SH-SY5Y (cell line): ENCODE results near the gene PRRT1.

ENCODE experiments used
- GATA2 ChIP-seq: IDR thresholded peaks from 2 replicates; pipeline ENCODE4 v1.6.1; 2011; ENCODE audit warnings: mild to moderate bottlenecking, low read depth, low read length
- GATA3 ChIP-seq: IDR thresholded peaks from 2 replicates; pipeline ENCODE4 v1.6.1; 2011; ENCODE audit warnings: low read depth, mild to moderate bottlenecking, low read length, moderate library complexity

GRCh38 chr6:32110632-32111031 lies 41.1 kb downstream of the PRRT1 start:
- TF ChIP-seq GATA2 (no peak), GATA3 (no peak)
